ENCODE data around the gene DOCK10. TPM values are rescaled to one million over a fixed set of nuclear protein-coding genes. Genes with fewer than 3 reads are reported as not detected.

The DOCK10 gene
- total RNA-seq, 4 donors from 2014 or later, result 16.7 to 37.2 (median 20.8) TPM

GRCh38 chr2:224883700-224884099 lies 158.6 kb downstream of the DOCK10 start:
- WGBS, 2 donors, result 48 to 53% methylated on average over 1 of the region's 1 CpG

GRCh38 chr2:224883172-224883516 lies 159.1 kb downstream of the DOCK10 start:
- no peak for TF ChIP-seq EP300 (IDR thresholded peaks at IDR 0.05)
- no peak for TF ChIP-seq CTCF (IDR thresholded peaks at IDR 0.05)
- no peak for TF ChIP-seq POLR2A (IDR thresholded peaks at IDR 0.05)
- Histone ChIP-seq H3K4me3 (no peak overlapping the region), H3K9me3 (no peaks in the 10 kb centered on the region), H3K36me3 (peaks cover 0 to 14% (median 0%) of the 10 kb centered on the region in 3 donors), H3K27me3 (no peaks in the 10 kb centered on the region), H3K27ac (no peak overlapping the region), H3K4me1 (peaks cover 0 to 10% (median 3%) of the 10 kb centered on the region in 4 donors)
- DNase-seq (ENCODE audit: low spot score in 2 of 2), result no peak
- WGBS, 2 donors, result 90 to 98% methylated on average over 6 of the region's 6 CpGs

More at GRCh38 chr2:224883700-224884099, 158.6 kb downstream of the DOCK10 start:
- no peak for DNase-seq (ENCODE audit: low spot score in 2 of 2)
- H3K27me3 ChIP-seq, result no peaks in the 10 kb centered on the region
- TF ChIP-seq EP300 (IDR thresholded peaks at IDR 0.05) (no peak), CTCF (IDR thresholded peaks at IDR 0.05) (no peak), POLR2A (IDR thresholded peaks at IDR 0.05) (no peak)
- peaks cover 0 to 10% (median 3%) of the 10 kb centered on the region in 4 donors for H3K4me1 ChIP-seq
- H3K36me3 ChIP-seq, result peaks cover 0 to 11% (median 0%) of the 10 kb centered on the region in 3 donors
- H3K4me3 ChIP-seq, result no peak overlapping the region
- H3K27ac ChIP-seq, result peak overlapping the region in 1 of 4 donors; percentile 11
- H3K9me3 ChIP-seq, result no peaks in the 10 kb centered on the region

GRCh38 chr2:224882291-224883171 lies 159.7 kb downstream of the DOCK10 start:
- H3K9me3 ChIP-seq, result no peaks in the 10 kb centered on the region
- H3K27ac ChIP-seq, result peak overlapping the region in 1 of 4 donors; percentile 40
- peaks cover 0 to 10% (median 3%) of the 10 kb centered on the region in 4 donors for H3K4me1 ChIP-seq
- no peak overlapping the region for H3K4me3 ChIP-seq
- H3K36me3 ChIP-seq, result peaks cover 0 to 14% (median 0%) of the 10 kb centered on the region in 3 donors
- H3K27me3 ChIP-seq, result no peaks in the 10 kb centered on the region
- WGBS, 2 donors, result 37 to 47% methylated on average over 4 of the region's 4 CpGs
- no peak for DNase-seq (ENCODE audit: low spot score in 2 of 2)
- TF ChIP-seq POLR2A (IDR thresholded peaks at IDR 0.05), result no peak
- no peak for TF ChIP-seq EP300 (IDR thresholded peaks at IDR 0.05)
- TF ChIP-seq CTCF (IDR thresholded peaks at IDR 0.05), result no peak

GRCh38 chr2:224881846-224882245 lies 160.4 kb downstream of the DOCK10 start:
- no peak for DNase-seq (ENCODE audit: low spot score in 2 of 2)
- 85 to 87% methylated on average over 1 of the region's 1 CpG for WGBS, 2 donors
- Histone ChIP-seq H3K27me3 (no peaks in the 10 kb centered on the region), H3K4me3 (no peak overlapping the region), H3K4me1 (peaks cover 0 to 10% (median 3%) of the 10 kb centered on the region in 4 donors), H3K9me3 (no peaks in the 10 kb centered on the region), H3K27ac (no peak overlapping the region), H3K36me3 (peaks cover 0 to 19% (median 0%) of the 10 kb centered on the region in 3 donors)
- TF ChIP-seq EP300 (IDR thresholded peaks at IDR 0.05), result no peak
- no peak for TF ChIP-seq POLR2A (IDR thresholded peaks at IDR 0.05)
- no peak for TF ChIP-seq CTCF (IDR thresholded peaks at IDR 0.05)

- no peak for DNase-seq (ENCODE audit: low spot score in 2 of 2)
- Histone ChIP-seq H3K4me3 (no peak overlapping the region), H3K36me3 (peaks cover 0 to 29% (median 0%) of the 10 kb centered on the region in 3 donors), H3K27ac (no peak overlapping the region), H3K27me3 (no peaks in the 10 kb centered on the region), H3K4me1 (no peaks in the 10 kb centered on the region), H3K9me3 (no peaks in the 10 kb centered on the region)
- TF ChIP-seq POLR2A (IDR thresholded peaks at IDR 0.05) (no peak), EP300 (IDR thresholded peaks at IDR 0.05) (no peak), CTCF (IDR thresholded peaks at IDR 0.05) (no peak)
- WGBS, 2 donors, result 89 to 91% methylated on average over 6 of the region's 6 CpGs
Measured at GRCh38 chr2:224876522-224876921, 165.7 kb downstream of the DOCK10 start.
